IMR-90 (cell line): Measurements from ENCODE around the gene FANCM. TPM values are rescaled to one million over a fixed set of nuclear protein-coding genes. Genes with fewer than 3 reads are reported as not detected.

Experiments used
- ATAC-seq: fragments of 200-7000 bp; cut with Tn5 transposase; 2 replicates; pipeline ENCODE4 v1.9.1; 2020; ENCODE audit warnings: low read depth, mild to moderate bottlenecking, moderate library complexity
- BruUV-seq: library from RNA; stranded (reverse); fragments of 400-500 nt; replicated peaks from 2 replicates; lab custom pipeline; 2021; lab: Mats Ljungman, UMichigan
- CTCF ChIA-PET: fragments of 300-600 bp; formaldehyde crosslinking; extraction: SDS; loops from one replicate; lab custom pipeline; 2021; ENCODE audit warnings: antibody characterized with exemption; lab: Yijun Ruan, JAX
- POLR2A ChIA-PET: fragments of 300-600 bp; sonication (Branson Sonifier 250); formaldehyde crosslinking; loops from one replicate; lab custom pipeline; 2022; ENCODE audit warnings: antibody characterized with exemption; ENCODE audit not compliant: unreplicated experiment; lab: Charles Lee
- DNase-seq: peaks from one replicate; pipeline ENCODE4 v3.0.0; 2013
- H2AFZ ChIP-seq: replicated peaks from 2 replicates; pipeline ENCODE3; 2013; ENCODE audit warnings: low read length, mild to moderate bottlenecking; ENCODE audit not compliant: poor library complexity
- H2AK5ac ChIP-seq: 2 replicates; pipeline ENCODE4 v1.6.1; 2013; ENCODE audit warnings: low read depth, low read length, inconsistent platforms
- H2AK9ac ChIP-seq: replicated peaks from 2 replicates; pipeline ENCODE3; 2013; ENCODE audit warnings: mild to moderate bottlenecking, low read depth, low read length, moderate library complexity; ENCODE audit not compliant: poor library complexity
- H2BK120ac ChIP-seq: 2 replicates; pipeline ENCODE4 v1.6.1; 2013; ENCODE audit warnings: low read depth, low read length, inconsistent platforms
- H2BK15ac ChIP-seq: 3 replicates; pipeline ENCODE4 v1.6.1; 2013; ENCODE audit warnings: low read depth, low read length, inconsistent platforms
- H2BK20ac ChIP-seq: 2 replicates; pipeline ENCODE4 v1.6.1; 2013; ENCODE audit warnings: low read depth, mild to moderate bottlenecking, inconsistent platforms, low read length, moderate library complexity
- H2BK5ac ChIP-seq: 2 replicates; pipeline ENCODE4 v1.6.1; 2013; ENCODE audit warnings: mild to moderate bottlenecking, low read depth, low read length, inconsistent platforms; ENCODE audit not compliant: poor library complexity, severe bottlenecking
- H3K14ac ChIP-seq: replicated peaks from 2 replicates; pipeline ENCODE4 v1.6.1; 2013; ENCODE audit warnings: low read depth, low read length, inconsistent platforms
- H3K18ac ChIP-seq: 2 replicates; pipeline ENCODE4 v1.6.1; 2013; ENCODE audit warnings: low read depth, low read length, control low read depth
- H3K23ac ChIP-seq: 2 replicates; pipeline ENCODE4 v1.6.1; 2013; ENCODE audit warnings: low read depth, low read length, inconsistent platforms
- H3K27ac ChIP-seq: 2 replicates; pipeline ENCODE4 v1.5.1; 2013; ENCODE audit warnings: mild to moderate bottlenecking, control low read depth, low read length; ENCODE audit not compliant: insufficient read depth
- H3K27me3 ChIP-seq: 2 replicates; pipeline ENCODE4 v1.6.1; 2013; ENCODE audit warnings: low read length; ENCODE audit not compliant: control insufficient read depth, insufficient read depth
- H3K36me3 ChIP-seq: 2 replicates; pipeline ENCODE4 v1.6.1; 2013; ENCODE audit warnings: low read length, mixed read lengths; ENCODE audit not compliant: control insufficient read depth, insufficient read depth
- H3K4ac ChIP-seq: 2 replicates; pipeline ENCODE4 v1.6.1; 2013; ENCODE audit warnings: low read depth, low read length, inconsistent platforms
- H3K4me1 ChIP-seq: 2 replicates; pipeline ENCODE4 v1.6.1; 2013; ENCODE audit warnings: low read length, mixed read lengths; ENCODE audit not compliant: control insufficient read depth, insufficient read depth
- H3K4me2 ChIP-seq: 2 replicates; pipeline ENCODE4 v1.6.1; 2013; ENCODE audit warnings: low read depth, mild to moderate bottlenecking, control low read depth, low read length, moderate library complexity
- H3K4me3 ChIP-seq: 2 replicates; pipeline ENCODE4 v1.5.1; 2013; ENCODE audit warnings: low read depth, mild to moderate bottlenecking, control low read depth, low read length, moderate library complexity; ENCODE audit not compliant: insufficient read depth
- H3K56ac ChIP-seq: 2 replicates; pipeline ENCODE4 v1.6.1; 2013; ENCODE audit warnings: low read length, inconsistent platforms; ENCODE audit not compliant: insufficient read depth; ENCODE audit errors: extremely low read depth
- H3K79me1 ChIP-seq, 2 experiments: 2 replicates each; pipeline ENCODE4 v1.6.1; 2013; ENCODE audit warnings: low read length in 2 of 2, inconsistent platforms in 1 of 2, low read depth in 1 of 2
- H3K9ac ChIP-seq: 2 replicates; pipeline ENCODE4 v1.6.1; 2013; ENCODE audit warnings: low read depth, low read length, control low read depth
- H3K9me1 ChIP-seq: 2 replicates; pipeline ENCODE4 v1.6.1; 2013; ENCODE audit warnings: low read length, inconsistent platforms; ENCODE audit not compliant: insufficient read depth
- H3K9me3 ChIP-seq: 2 replicates; pipeline ENCODE4 v1.6.1; 2013; ENCODE audit warnings: low read length; ENCODE audit not compliant: control insufficient read depth, insufficient read depth
- H4K20me1 ChIP-seq: 2 replicates; pipeline ENCODE4 v1.6.1; 2013; ENCODE audit warnings: low read length, inconsistent platforms; ENCODE audit not compliant: insufficient read depth
- H4K5ac ChIP-seq: 2 replicates; pipeline ENCODE4 v1.6.1; 2013; ENCODE audit warnings: mild to moderate bottlenecking, low read depth, low read length, control low read depth
- H4K8ac ChIP-seq, 2 experiments: 2 replicates each; pipeline ENCODE4 v1.6.1; 2013; ENCODE audit warnings: low read depth in 2 of 2, low read length in 2 of 2, control low read depth in 1 of 2, inconsistent platforms in 1 of 2
- H4K91ac ChIP-seq: 2 replicates; pipeline ENCODE4 v1.6.1; 2013; ENCODE audit warnings: low read depth, low read length, inconsistent platforms; ENCODE audit not compliant: insufficient read depth
- CHD1 ChIP-seq: IDR thresholded peaks from 2 replicates; pipeline ENCODE4 v1.6.1; 2012; ENCODE audit warnings: low read depth, low read length, improper control_type of control experiment
- FOS ChIP-seq: fragments of 150-350 bp; IDR thresholded peaks from 2 replicates; pipeline ENCODE4 v1.6.1; 2016; ENCODE audit warnings: low read depth, low read length
- WGBS, 2 experiments: methylation state at CpG; one replicate each; pipeline versions ENCODE4 v1.1.5 to v1.1.7; 2013; ENCODE audit warnings: missing lambda C conversion rate in 2 of 2; ENCODE audit not compliant: insufficient read length in 1 of 2; ENCODE audit errors: extremely low coverage in 2 of 2; 5-methylcytosine and 5-hydroxymethylcytosine counted together
- dilution Hi-C: fragments of 300-500 bp; cut with HindIII; formaldehyde crosslinking; loops from one replicate; pipeline ENCODE4 v1.14.3; 2018; ENCODE audit warnings: low sequenced_read_pairs; ENCODE audit not compliant: unreplicated experiment
- in situ Hi-C: fragments of 300-500 bp; cut with MboI; formaldehyde crosslinking; loops from 3 replicates; pipeline ENCODE4 v1.14.3; 2019; ENCODE audit warnings: low sequenced_read_pairs, inconsistent platforms, mixed read lengths
- intact Hi-C: fragments of 100-400 bp; cut with micrococcal nuclease; formaldehyde crosslinking; loops from 2 replicates; pipeline ENCODE4 v1.10.0; 2022
- polyA plus RNA-seq, 3 experiments: library from polyadenylated mRNA; depleted of rRNA; stranded (reverse); fragments of >200 nt; gene quantifications; 2 replicates each; pipeline ENCODE4 v1.2.3, GENCODE V29; 2012; ENCODE audit warnings: low replicate concordance in 1 of 3
- total RNA-seq: library from RNA; depleted of rRNA; stranded (reverse); fragments of >200 nt; gene quantifications from 2 replicates; pipeline ENCODE4 v1.2.3, GENCODE V29; 2012

Gene FANCM
- total and polyA plus RNA-seq, 2 of the 4 experiments (the other 2 are of a cell fraction) = 1.7 to 7.0 TPM

DNA sequence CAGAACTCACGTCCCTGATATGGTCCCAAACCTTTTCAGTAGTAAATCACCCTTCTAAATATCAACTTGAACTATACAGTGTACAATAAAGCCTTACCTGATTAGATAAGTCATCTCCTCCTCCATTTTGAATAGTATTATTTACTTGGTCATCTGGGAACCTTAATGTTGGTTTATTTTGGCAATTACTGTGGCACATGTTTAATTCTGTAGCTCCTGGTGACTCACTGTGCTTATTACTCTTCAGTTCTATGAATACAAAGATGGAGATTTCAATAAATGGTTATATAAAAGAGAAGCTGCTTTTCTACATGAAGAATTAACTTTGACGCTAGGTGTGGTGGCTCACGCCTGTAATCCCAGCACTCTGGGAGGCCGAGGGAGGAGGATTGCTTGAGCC lies 91.8 kb downstream of the FANCM start:
- ATAC-seq = peak; percentile 70
- dilution Hi-C loops (no loop called here), in situ Hi-C loops (no loop called here), intact Hi-C loops (no loop called here)
- no peak overlapping the region for H4K5ac ChIP-seq
- peaks cover 2 to 8% of the 10 kb centered on the region in 2 experiments; a peak in 3 of 4 replicates for H3K79me1 ChIP-seq
- no peak overlapping the region for H3K56ac ChIP-seq
- no peaks in the 10 kb centered on the region for H3K9me3 ChIP-seq
- CTCF ChIA-PET = no interaction called here
- peak; percentile 55 for DNase-seq
- no peak overlapping the region for H2AK9ac ChIP-seq
- TF ChIP-seq CHD1 (no peak), FOS (no peak)
- no CpG with 5 or more reads among the region's 4 CpGs for WGBS, 2 experiments
- no peak overlapping the region for H3K14ac ChIP-seq
- no peak overlapping the region for H2AFZ ChIP-seq
- no peaks in the 10 kb centered on the region for H4K20me1 ChIP-seq
- H3K9ac ChIP-seq = no peak overlapping the region
- no peak overlapping the region for H2BK120ac ChIP-seq
- H3K4me3 ChIP-seq = no peak overlapping the region
- H2BK15ac ChIP-seq = no peak overlapping the region
- H3K27me3 ChIP-seq = no peaks in the 10 kb centered on the region
- BruUV-seq = no TSS peak
- no peak overlapping the region for H3K4me2 ChIP-seq
- POLR2A ChIA-PET = no interaction called here
- H3K18ac ChIP-seq = no peak overlapping the region
- H4K91ac ChIP-seq = no peak overlapping the region
- H3K9me1 ChIP-seq = 0 out of 2 replicates have a peak, but pooled peaks cover 3% of the 10 kb centered on the region
- no peak overlapping the region for H3K4ac ChIP-seq
- H2BK20ac ChIP-seq = no peak overlapping the region
- H4K8ac ChIP-seq = no peak overlapping the region
- peaks cover 7% of the 10 kb centered on the region for H3K36me3 ChIP-seq
- H2AK5ac ChIP-seq = no peak overlapping the region
- no peak overlapping the region for H2BK5ac ChIP-seq
- H3K23ac ChIP-seq = no peak overlapping the region
- 0 out of 2 replicates have a peak, but pooled peaks cover 3% of the 10 kb centered on the region for H3K4me1 ChIP-seq
- H3K27ac ChIP-seq = no peak overlapping the region
